Hepatocyte (in vitro differentiated cells): Measurements from ENCODE around the gene CHMP1A. TPM values are rescaled to one million over a fixed set of nuclear protein-coding genes. Genes with fewer than 3 reads are reported as not detected.
A peak's percentile ranks its signal among the peaks of the same experiment; 100 is the strongest.

ENCODE experiments used
- DNase-seq: peaks from one replicate; pipeline ENCODE4 v3.0.0-alpha.2; 2016; ENCODE audit warnings: low spot score
- H2AFZ ChIP-seq: fragments of 200-600 bp; sonication (generic); 2 replicates; pipeline ENCODE4 v1.6.0; 2016; ENCODE audit warnings: antibody characterized with exemption, mild to moderate bottlenecking
- H3K27ac ChIP-seq: fragments of 200-600 bp; sonication (generic); 2 replicates; pipeline ENCODE4 v1.5.1; 2016; ENCODE audit warnings: mild to moderate bottlenecking
- H3K27me3 ChIP-seq: fragments of 200-600 bp; sonication (generic); 2 replicates; pipeline ENCODE4 v1.6.1; 2016
- H3K36me3 ChIP-seq: fragments of 200-600 bp; sonication (generic); replicated peaks from 2 replicates; pipeline ENCODE4 v1.5.1; 2016; ENCODE audit warnings: low read depth; ENCODE audit not compliant: insufficient read depth
- H3K4me1 ChIP-seq: fragments of 200-600 bp; sonication (generic); 2 replicates; pipeline ENCODE4 v1.5.1; 2016; ENCODE audit warnings: mild to moderate bottlenecking, moderate library complexity; ENCODE audit not compliant: insufficient read depth
- H3K4me2 ChIP-seq: fragments of 200-600 bp; sonication (generic); 2 replicates; pipeline ENCODE4 v1.6.0; 2016
- H3K4me3 ChIP-seq: fragments of 200-600 bp; sonication (generic); 2 replicates; pipeline ENCODE4 v1.5.1; 2016; ENCODE audit warnings: mild to moderate bottlenecking
- H3K79me2 ChIP-seq: fragments of 200-600 bp; sonication (generic); 2 replicates; pipeline ENCODE4 v1.6.0; 2017; ENCODE audit warnings: mild to moderate bottlenecking
- H3K9me2 ChIP-seq: fragments of 200-600 bp; sonication (generic); replicated peaks from 2 replicates; pipeline ENCODE4 v1.6.0; 2017; ENCODE audit warnings: mild to moderate bottlenecking; ENCODE audit not compliant: insufficient read depth
- H3K9me3 ChIP-seq: fragments of 200-600 bp; sonication (generic); 2 replicates; pipeline ENCODE4 v1.5.1; 2016; ENCODE audit warnings: low read depth, mild to moderate bottlenecking
- H4K20me1 ChIP-seq: fragments of 200-600 bp; sonication (generic); 2 replicates; pipeline ENCODE4 v1.6.0; 2016; ENCODE audit warnings: mild to moderate bottlenecking; ENCODE audit not compliant: insufficient read depth, poor library complexity, severe bottlenecking
- CTCF ChIP-seq: fragments of 200-600 bp; sonication (generic); IDR thresholded peaks from 2 replicates; pipeline ENCODE4 v1.5.1; 2016; ENCODE audit warnings: antibody characterized with exemption, mild to moderate bottlenecking; ENCODE audit not compliant: poor library complexity
- EZH2 ChIP-seq: fragments of 200-600 bp; sonication (generic); IDR thresholded peaks from 2 replicates; pipeline ENCODE4 v1.6.1; 2016; ENCODE audit warnings: antibody characterized with exemption, mild to moderate bottlenecking, borderline replicate concordance
- EZH2phosphoT487 ChIP-seq: fragments of 200-600 bp; sonication (generic); IDR thresholded peaks from one replicate; pipeline ENCODE4 v1.6.1; 2018; ENCODE audit warnings: antibody characterized with exemption, mild to moderate bottlenecking, low read depth, moderate library complexity; ENCODE audit not compliant: unreplicated experiment, severe bottlenecking
- WGBS: methylation state at CpG from one replicate; pipeline ENCODE4 v1.1.6; 2016; ENCODE audit warnings: low lambda C conversion rate; ENCODE audit errors: missing lambda C conversion rate; 5-methylcytosine and 5-hydroxymethylcytosine counted together
- polyA plus RNA-seq: library from polyadenylated mRNA; unstranded; fragments of >200 nt; fragmentation: Nextera tagmentation; extraction: Ambion mirVana; gene quantifications from 2 replicates; pipeline ENCODE4 v1.2.1, GENCODE V29; 2016
- total RNA-seq: library from RNA; depleted of rRNA; stranded (reverse); fragments of >200 nt; gene quantifications from 2 replicates; pipeline ENCODE4 v1.2.3, GENCODE V29; 2014

CHMP1A gene
- total and polyA plus RNA-seq, 2 experiments from 2014 or later = 73.2 to 104 TPM

- H3K4me3 ChIP-seq = no peak overlapping the region
- H3K9me2 ChIP-seq = no peaks in the 10 kb centered on the region
- H2AFZ ChIP-seq = no peak overlapping the region
- no peak for DNase-seq
- H3K27me3 ChIP-seq = no peaks in the 10 kb centered on the region
- peak overlapping the region; percentile 20 for H3K27ac ChIP-seq
- peak overlapping the region; percentile 67 for H3K4me2 ChIP-seq
- no peaks in the 10 kb centered on the region for H4K20me1 ChIP-seq
- H3K79me2 ChIP-seq = no peaks in the 10 kb centered on the region
- no peak for TF ChIP-seq EZH2
- no peak for TF ChIP-seq CTCF
- no peak for TF ChIP-seq EZH2phosphoT487
- 78% methylated on average over 5 of the region's 5 CpGs for WGBS
- no peaks in the 10 kb centered on the region for H3K36me3 ChIP-seq
- H3K9me3 ChIP-seq = no peaks in the 10 kb centered on the region
- peaks cover 13% of the 10 kb centered on the region for H3K4me1 ChIP-seq
These were observed 54.4 kb downstream of the CHMP1A start for GRCh38 chr16:89602952-89603590.

GRCh38 chr16:89602273-89602951, 55.1 kb downstream of the CHMP1A start:
- Histone ChIP-seq H3K4me2 (peak overlapping the region; percentile 67), H3K79me2 (no peaks in the 10 kb centered on the region), H3K27me3 (no peaks in the 10 kb centered on the region), H2AFZ (no peak overlapping the region), H4K20me1 (no peaks in the 10 kb centered on the region), H3K36me3 (no peaks in the 10 kb centered on the region), H3K4me1 (peaks cover 11% of the 10 kb centered on the region), H3K27ac (peak overlapping the region; percentile 20), H3K9me2 (no peaks in the 10 kb centered on the region), H3K4me3 (no peak overlapping the region), H3K9me3 (no peaks in the 10 kb centered on the region)
- WGBS = 16% methylated on average over 17 of the region's 22 CpGs
- peak; percentile 80 for DNase-seq
- no peak for TF ChIP-seq EZH2phosphoT487
- no peak for TF ChIP-seq EZH2
- TF ChIP-seq CTCF = no peak

GRCh38 chr16:89601906-89602272, 55.6 kb downstream of the CHMP1A start:
- Histone ChIP-seq H3K27ac (no peak overlapping the region), H3K27me3 (no peaks in the 10 kb centered on the region), H3K9me2 (no peaks in the 10 kb centered on the region), H3K4me2 (peak overlapping the region; percentile 67), H3K4me3 (no peak overlapping the region), H2AFZ (no peak overlapping the region), H4K20me1 (no peaks in the 10 kb centered on the region), H3K4me1 (peaks cover 11% of the 10 kb centered on the region), H3K79me2 (no peaks in the 10 kb centered on the region), H3K9me3 (no peaks in the 10 kb centered on the region), H3K36me3 (no peaks in the 10 kb centered on the region)
- DNase-seq = no peak
- no peak for TF ChIP-seq CTCF
- TF ChIP-seq EZH2 = no peak
- no peak for TF ChIP-seq EZH2phosphoT487
- WGBS = 64% methylated on average over 22 of the region's 22 CpGs
